ENCODE data around the gene NUDT2.

NUDT2 gene

DNA sequence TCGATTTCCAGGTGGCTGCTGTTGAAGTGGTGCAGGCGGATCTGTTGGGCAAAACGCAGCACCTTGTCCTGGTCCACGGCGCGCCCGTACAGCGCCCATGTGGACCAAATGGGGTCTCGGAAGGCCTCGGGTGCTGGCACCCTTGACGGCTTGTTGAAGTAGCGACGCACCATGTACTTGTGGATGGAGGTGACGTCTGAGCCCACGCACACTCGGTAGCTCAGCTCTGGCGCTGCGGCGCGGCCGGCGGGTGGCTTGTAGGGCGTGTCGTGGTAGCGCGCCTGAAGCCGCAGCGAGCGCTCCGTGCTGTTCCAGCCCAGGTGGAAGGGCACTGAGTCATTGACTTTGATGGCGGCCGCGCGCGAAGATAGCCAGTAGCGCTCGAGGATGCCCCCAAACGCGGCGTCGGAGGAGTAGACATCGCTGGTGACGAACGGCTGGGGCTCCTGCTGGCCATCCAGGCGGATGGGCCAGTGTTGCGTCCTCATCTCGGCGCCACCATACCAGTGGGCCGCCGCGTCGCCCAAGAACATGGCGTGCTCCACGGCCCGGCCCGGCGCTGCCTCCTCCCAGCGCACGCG lies 42.6 kb downstream of the NUDT2 start:
- DNase-seq: no peak

DNA sequence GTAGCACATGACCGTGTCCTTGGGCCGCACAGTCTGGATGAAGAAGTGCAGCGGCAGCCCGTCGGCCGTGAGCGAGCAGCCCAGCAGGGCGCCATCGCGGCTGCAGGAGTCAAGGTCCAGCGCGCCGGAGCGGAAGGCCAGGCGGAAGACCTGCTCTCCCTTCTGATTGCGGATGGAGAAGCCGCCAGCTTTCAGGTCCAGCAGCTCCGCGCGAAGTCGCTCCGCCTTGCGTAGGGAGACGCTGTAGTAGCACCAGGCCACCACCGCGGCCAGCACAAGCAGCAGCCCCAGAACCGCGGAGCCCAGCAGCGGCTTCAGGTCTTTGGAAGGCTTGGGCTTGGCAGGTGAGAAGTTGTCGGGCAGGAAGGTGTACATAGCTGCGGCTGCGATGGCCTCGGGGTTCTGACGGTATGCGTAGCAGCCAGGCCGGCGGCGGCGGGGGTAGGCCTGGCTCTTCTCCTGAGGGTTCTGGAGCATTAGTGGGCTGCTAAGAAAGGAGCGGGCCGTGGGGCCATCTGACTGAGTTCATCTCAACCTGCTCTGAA lies 43.2 kb downstream of the NUDT2 start:
- no peak for DNase-seq

DNA sequence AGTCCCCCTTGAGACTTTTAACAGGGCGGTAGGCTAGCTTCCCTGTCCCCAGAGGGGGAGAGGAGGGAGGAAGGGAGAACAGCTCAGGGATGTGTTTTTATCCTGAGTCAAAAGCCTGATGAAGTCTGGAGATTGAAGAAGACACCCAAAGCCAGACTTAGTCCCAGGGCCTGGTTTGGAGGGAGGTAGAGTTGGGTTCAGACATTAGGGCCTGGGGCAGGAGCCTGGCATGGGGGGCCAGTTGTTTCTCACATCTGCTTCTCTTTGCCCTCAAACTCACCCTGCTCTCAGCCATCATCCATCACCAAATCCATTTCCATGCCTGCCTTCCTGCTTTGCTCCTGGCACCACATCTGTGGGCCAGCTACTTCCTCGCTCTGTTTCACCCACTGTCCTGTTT lies 44.4 kb downstream of the NUDT2 start:
- no peak for DNase-seq

DNA sequence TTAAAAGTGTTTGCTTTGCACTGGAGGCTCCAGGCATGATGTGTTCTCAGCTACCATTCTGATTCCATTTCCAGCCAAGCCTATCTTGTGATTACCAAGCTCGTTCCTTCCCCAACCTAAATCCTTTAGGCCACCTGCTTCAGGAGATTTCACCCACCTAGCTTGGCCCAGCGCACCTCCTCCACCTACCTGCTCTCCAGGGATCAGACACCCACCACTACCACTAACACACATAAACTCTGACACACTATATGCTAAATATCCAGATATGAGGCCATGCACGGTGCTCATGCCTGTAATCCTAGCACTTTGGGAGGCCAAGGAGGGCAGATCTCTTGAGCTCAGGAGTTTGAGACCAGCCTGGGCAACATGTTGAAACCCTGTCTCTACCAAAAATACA lies 45.0 kb downstream of the NUDT2 start:
- DNase-seq: no peak

DNA sequence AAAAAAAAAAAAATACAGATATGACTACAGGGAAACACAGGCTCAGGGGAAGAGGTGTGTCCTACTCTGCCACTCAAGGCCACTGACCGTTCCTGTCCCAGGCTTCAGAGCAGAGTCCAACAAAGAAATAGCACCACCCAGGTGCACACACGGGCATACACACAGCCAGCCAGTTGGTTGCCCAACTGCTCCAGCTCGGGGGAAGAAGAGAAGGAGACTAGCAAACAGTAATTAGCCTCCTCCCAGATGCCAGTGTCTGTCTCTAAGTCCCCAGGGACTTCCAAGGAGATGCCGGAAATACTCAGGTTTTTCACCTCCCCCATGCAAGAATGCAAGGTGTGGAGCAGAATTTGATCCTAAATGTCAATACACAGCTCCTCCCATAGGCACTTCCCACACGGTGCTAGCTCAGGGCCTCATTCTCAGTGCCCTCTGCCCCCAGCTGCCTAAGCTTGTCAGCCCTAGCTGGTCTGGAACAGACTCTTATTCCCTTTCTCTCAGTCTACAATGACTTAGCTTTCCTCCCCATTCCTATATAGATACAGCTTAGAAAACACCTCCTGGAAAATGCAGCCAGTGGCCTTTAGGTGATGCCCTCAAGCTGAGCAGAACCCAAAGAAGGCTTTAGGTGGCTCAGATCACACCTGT lies 45.7 kb downstream of the NUDT2 start:
- no peak for DNase-seq

DNA sequence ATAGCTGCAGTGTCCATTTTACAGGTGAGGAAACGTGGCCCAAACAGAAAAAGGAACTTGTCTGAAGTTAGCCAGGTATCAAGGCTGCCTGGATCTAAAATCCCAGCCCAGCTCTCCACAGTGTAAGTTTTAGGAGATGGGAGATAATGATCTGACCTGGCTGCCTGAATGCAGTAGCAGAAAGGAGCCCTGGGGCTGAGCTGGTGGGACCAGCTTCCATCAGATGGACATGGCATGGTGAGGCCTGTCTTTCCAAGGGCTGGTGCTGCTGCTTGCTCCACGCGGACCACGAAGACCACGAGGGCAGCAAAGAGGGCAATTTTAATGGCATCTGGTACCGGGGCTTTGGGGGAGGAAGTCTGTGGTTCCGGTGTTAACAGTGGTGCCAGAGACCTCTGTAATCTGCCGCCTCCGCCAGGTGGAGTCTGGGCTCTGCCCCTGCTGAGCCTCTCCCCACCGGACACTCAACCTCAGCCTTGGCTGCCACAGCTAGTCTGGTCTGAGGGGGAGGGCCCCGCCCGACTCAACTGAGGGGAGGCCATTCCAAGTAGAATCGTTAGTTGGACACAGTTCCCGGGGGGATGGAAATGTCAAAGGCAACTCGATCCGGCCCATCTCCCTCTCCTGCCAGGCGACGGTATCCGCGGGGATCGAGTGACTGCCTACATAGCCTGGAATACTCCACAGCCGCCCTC lies 46.7 kb downstream of the NUDT2 start:
- peak; percentile 11 to 30 for DNase-seq

DNA sequence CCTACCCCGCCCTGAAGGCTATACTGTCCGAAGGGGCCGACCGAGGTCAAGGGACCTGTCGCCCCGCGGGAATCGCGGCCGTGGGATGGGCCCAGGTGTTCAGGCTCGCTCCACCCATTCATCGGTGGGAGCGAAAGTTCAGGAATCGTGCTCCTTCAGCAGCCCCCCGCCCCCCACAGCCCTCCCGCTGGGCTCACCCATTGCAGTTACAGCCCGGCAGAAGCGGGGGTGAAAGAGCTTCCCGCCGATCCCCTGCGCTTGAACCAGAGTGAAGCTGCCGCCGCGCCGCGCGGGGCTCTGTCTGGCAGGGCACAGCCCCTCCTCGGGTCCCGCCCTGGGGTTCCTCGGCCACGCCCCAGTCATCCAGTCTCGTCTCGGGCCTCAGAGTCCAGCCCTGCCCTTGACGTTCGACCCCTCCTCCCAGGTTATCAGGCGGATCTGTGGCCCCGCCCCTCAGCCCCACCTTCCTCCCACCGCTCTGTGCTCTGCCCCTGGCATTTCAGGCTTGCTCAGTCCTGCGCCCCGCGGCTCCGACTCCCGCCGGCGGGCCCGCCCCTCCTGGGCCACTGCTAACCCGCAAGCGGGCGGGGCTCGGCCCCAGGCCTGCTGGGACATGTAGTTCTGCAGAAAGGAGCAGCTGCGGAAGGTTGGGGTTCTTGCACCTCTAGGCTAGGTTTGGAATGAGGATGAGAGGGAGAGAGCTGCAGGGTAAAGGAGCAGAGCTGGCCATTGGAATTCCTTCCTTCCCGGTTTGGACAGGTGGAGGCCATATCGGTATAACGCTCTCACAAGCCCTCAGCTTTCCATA lies 47.4 kb downstream of the NUDT2 start, which contains the start of gene MYORG:
Gene MYORG (minus strand): TSS at position 303 of the 808 bp plus-strand sequence. CDS start 3,955 bp downstream, outside the sequence.
- DNase-seq: peak; percentile 84

GRCh38 chr9:34377404-34377746 lies 48.0 kb downstream of the NUDT2 start:
- DNase-seq: no peak

GRCh38 chr9:34378376-34379060 lies 49.1 kb downstream of the NUDT2 start:
- no peak for DNase-seq

GRCh38 chr9:34379334-34380033 lies 50.1 kb downstream of the NUDT2 start:
- peak; percentile 57 to 60 for DNase-seq

DNA sequence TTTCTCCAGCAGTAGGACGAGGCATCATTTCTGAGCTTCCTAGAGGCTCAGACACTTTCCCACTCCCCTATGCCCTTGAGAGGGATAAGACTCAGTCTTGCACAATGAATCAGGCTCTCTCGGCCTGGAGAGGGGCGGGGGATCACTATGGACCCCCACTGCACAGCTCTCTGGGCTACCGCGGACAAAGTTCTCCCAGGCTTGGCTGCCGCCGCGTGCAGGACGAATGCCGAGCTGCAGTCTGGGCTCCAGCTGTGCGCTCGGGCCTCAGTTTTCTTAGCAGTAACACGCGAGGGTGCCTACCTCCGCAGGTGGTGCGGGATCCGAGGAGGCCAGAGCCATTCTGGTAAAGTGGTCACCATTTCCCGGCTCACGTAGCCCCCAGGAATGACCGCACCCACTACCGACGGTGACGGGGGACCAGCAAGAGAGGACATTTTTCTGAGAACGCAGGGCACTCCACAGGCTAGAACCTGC lies 50.7 kb downstream of the NUDT2 start:
- no peak for DNase-seq

DNA sequence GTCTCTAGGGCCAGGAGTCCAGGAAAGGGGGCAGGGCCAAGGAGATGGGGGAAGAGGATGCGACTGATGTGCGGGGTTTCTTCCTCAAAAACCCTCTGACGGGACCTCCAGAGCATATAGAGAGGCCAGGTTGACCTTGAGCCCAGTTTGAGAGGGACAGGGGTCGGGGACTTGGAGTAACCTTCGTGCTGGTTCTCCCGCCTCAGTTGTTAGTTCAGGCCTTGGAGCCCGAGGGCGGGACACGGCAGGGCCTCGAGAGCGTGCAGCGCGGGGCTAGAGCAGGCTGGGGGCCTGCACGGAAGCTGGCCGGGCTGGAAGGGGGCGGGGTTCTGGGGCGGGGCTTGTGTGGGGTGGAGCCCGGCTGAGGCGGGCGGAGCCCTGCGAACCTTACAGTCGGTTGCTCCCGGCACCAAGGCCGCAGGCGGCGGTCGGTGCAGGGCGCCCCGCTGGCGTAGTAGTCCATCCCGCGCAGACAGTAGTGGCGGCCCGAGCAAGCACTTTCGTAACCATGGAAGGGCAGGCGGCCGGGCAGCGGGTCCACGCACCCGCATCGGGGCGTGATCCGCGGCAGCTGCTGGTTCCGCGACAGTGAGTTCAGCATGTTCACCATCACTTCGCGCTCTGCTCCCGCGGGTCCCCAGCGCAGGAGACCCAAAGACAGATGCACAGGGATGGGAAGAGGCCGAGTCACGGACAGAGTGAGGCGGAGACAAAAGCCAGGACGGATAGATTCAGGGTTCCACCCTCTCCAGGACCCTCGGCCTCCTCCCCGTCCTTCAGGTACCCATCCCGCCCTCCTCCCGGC lies 51.3 kb downstream of the NUDT2 start:
- peak; percentile 32 to 67 for DNase-seq

GRCh38 chr9:34381323-34381722 lies 52.0 kb downstream of the NUDT2 start:
- DNase-seq: peak in 1 of 2 experiments; percentile 45

DNA sequence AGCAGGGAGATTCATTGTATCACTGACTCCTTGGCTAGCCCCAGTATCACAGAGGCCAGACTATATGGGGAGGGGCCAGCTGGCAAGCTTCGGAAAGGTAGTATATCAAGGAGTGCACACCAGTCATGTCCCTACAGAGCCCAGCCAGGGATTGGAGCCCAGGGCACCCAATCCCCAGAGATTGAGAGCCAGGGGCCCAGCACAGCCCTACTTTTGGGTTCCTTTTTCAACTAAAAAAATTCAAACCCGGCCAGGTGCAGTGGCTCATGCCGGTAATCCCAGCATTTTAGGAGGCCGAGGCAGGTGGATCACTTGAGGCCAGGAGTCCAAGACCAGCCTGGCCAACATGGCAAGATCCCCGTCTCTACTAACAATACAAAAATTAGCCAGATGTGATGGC lies 52.7 kb downstream of the NUDT2 start:
- DNase-seq: no peak

GRCh38 chr9:34382879-34383278 lies 53.5 kb downstream of the NUDT2 start:
- no peak for DNase-seq

DNA sequence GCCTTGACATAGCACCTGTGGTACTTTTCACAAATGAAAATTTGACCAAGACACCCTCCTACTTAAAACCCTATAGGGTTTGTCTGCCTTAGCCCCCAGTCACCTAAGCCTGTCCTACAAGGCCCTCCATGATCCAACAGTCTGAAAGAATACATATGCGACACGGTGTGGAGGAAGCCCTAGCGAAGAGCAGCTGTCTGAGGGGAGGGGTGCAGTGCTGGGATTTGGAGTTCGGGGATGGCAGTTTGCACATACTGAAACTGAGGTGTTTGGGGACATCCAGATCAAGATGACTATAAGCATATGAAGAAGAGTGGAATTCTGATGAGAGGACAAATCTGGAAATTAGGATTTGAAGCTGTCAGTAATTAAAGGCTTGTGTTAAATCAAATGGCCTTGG lies 54.5 kb downstream of the NUDT2 start:
- DNase-seq: no peak

- no peak for DNase-seq
Measured at GRCh38 chr9:34384368-34385165, 55.2 kb downstream of the NUDT2 start.

- DNase-seq: no peak
Measured at GRCh38 chr9:34385561-34386230, 56.3 kb downstream of the NUDT2 start.

DNA sequence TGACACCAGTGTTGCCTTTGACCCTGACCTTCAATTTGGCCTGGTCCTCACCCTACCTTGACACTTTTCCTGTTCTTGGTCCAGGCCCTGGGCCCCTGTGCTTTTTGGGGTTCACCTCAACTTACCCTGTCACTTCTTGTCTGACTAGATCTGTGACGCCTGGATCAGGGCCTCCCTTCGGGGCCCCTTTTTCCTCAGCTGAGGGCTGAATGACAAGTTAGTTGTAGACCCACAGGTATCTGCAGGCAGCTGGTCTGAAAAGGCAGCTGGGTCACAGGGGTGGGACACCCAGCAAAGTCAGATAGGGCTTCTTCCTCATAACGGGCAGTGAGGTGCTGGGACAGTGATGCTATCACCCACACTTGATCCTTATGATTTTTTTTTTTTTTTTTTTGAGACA lies 57.3 kb downstream of the NUDT2 start:
- DNase-seq: no peak
